GM19023 (cell line): Measurements from ENCODE around the gene LRSAM1.

Experiments used
- ATAC-seq: cut with Tn5 transposase; IDR thresholded peaks from one replicate; pipeline ENCODE4 v1.9.1; 2021; ENCODE audit warnings: mild to moderate bottlenecking, moderate library complexity; ENCODE audit not compliant: unreplicated experiment

The LRSAM1 gene

DNA sequence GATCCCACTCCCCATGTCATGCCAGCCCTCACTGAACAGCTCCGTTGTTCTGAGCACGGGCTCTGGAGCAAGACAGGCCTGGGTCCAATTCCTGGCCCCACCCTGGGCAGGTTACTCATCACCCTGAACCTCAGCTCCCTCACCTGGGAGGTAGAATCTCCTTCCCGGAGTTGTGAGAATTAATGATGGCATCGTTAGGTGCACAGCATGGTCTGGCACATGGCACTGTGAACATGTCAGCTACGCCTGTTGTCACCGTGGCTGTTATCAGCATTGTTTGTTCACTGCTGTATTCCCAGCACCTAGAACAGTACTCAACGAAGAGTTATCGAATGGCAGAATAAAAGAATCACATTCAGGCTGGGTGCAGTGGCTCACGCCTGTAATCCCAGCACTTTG lies 43.0 kb downstream of the LRSAM1 start:
- ATAC-seq: no peak

GRCh38 chr9:127495884-127496555 lies 44.7 kb downstream of the LRSAM1 start:
- no peak for ATAC-seq

DNA sequence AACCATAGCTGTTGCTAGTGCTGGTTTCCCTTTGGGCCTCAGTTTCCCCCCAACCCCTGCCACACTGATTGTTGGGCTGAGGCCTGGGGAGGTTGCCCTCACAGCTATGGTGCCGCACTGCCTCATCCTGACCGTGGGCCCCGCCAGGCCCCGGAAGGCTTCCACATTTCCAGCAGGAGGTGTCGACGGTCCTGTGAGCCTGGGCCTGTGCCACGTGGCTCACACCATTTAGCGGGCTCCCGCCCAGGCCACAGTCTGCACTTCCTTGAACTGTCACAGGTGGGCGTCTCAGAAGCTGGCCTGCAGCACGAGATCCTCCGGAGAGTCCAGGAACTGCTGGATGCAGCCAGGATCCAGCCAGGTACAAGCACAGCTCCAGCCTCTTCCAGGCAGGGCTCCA lies 45.7 kb downstream of the LRSAM1 start:
- no peak for ATAC-seq

- ATAC-seq: no peak
Observed at GRCh38 chr9:127497656-127498290, 46.5 kb downstream of the LRSAM1 start.

- ATAC-seq: no peak
Observed at GRCh38 chr9:127498298-127498697, 47.0 kb downstream of the LRSAM1 start.

DNA sequence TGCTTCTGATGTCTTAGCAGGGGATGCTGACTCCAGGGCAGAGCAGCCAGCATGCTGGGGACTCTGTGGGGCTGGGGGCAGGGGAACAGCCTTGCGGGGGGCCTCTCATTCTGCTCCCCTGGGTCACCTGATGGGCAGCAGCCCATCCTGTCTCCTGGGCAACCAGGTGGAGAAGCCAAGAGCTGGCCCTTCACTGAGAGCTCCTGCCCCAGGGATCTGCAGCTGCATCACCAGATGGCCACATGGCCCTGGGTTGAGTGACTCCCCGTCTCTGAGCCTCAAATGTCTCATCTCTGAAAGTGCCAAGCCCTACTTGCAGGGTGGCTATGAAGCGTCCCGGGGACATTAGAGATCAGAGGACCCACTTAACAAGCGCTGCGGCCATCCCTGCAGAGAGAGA lies 49.1 kb downstream of the LRSAM1 start:
- no peak for ATAC-seq

DNA sequence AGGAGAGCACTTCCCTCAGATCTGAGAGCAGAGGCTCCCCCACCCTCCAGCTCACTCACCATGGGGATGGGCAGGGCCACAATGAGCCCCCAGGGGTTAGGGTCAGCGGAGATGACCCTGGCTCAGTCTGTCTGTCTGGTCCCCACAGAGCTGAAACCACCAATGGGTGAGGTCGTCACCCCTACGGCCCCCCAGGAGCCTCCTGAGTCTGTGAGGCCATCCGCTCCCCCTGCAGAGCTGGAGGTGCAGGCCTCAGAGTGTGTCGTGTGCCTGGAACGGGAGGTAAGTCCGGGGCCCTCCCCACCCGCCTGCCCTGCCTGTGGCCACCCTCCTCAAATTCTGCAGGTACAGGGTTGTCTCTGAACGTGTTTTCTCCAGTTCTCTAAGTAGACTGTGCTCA lies 49.6 kb downstream of the LRSAM1 start:
- ATAC-seq: no peak

GRCh38 chr9:127501821-127502343 lies 50.6 kb downstream of the LRSAM1 start:
- ATAC-seq: no peak

DNA sequence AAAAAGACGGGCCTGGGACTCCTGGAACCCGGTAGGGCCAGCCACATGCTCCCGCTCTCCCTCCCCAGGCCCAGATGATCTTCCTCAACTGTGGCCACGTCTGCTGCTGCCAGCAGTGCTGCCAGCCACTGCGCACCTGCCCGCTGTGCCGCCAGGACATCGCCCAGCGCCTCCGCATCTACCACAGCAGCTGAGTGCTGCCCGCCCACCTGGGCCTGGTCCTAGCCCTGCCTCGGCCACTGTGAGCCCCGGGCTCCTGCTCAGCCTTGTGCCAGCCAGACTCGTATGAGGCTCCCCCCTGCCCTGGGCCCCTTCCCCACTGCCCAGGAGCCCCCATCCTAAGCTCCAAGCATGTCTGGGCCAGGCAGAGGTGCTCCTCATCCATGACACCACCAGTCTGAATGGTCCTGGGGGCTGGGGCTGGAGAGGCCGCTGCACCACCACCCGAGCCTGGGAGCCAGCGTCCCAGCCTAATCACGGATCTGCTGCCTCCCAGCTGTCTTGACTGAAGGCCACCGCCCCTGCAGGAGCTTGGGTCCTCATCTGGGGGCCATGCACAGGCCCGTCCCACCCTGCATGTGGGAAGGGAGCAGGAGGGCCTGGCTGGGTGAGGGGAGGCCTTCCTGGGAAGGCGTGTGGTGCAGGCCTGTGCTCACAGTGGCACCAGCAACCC lies 51.5 kb downstream of the LRSAM1 start:
- no peak for ATAC-seq

- no peak for ATAC-seq
Observed at GRCh38 chr9:127503379-127503921, 52.1 kb downstream of the LRSAM1 start.

- ATAC-seq: no peak
Observed at GRCh38 chr9:127503947-127504886, 52.9 kb downstream of the LRSAM1 start.

DNA sequence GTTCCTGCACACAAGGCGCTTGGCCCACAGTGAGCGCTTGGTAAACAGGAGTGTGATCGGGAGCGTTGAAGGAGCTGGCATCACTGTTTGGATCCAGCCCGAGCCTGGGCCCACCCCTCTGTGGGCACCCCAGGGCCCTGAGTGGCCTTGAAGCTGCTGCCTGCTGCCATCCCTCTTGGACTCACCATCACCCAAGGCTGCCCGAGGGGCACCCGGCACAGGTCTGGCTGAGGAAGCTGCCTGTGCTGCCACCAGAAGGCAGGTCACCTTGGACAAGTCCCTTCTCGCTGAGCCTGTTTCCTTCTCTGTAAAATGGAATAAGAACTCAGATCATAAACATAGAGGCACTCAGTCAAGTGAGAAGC lies 53.6 kb downstream of the LRSAM1 start:
- no peak for ATAC-seq

- no peak for ATAC-seq
Observed at GRCh38 chr9:127505396-127506116, 54.2 kb downstream of the LRSAM1 start.

- ATAC-seq: no peak
Observed at GRCh38 chr9:127506117-127506813, 55.0 kb downstream of the LRSAM1 start.

DNA sequence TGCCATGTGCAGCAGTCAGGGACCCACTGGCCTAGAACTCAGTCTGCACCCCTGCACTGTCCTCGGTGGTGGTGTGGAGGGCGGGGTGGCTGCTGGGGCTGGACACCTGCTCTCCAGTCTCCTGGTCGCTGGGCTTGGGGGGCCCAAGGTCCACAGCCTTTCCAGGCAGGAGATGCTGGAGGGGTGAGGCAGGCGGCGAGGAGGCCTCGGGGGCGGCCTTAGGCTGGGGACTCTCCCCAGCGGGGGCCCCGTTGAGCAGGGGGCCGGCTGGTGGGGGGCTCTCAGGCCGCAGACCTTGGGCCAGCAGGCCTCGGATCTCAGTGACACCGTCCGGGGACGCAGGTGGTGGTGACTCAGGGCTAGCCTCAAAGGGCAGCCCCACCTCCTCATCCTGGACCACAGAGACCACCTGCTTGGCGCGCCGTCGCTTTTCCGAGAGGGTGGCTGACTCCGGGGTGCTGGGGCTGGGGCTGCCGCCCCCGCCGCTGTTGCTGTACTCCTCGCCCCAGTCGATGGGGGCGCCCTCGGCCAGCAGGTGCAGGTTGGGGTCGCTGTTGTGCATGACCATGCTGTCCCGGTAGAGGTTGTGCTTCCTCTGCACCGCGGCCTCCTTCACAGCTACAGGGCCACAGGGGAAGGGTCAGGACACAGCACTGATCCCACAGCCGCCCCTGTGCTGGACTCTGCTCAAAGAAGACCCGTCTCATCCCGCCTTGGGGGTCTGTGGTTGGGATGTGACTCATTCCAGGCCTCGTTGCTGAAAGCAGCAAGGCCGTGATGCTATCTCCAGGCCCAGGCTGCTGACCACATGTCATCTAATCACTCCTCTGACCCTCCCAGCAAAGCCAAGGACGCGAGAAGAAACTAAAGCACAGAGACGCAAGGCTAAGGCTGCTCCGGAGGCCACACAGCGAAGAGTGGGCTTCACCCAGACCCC lies 55.8 kb downstream of the LRSAM1 start:
- ATAC-seq: no peak

DNA sequence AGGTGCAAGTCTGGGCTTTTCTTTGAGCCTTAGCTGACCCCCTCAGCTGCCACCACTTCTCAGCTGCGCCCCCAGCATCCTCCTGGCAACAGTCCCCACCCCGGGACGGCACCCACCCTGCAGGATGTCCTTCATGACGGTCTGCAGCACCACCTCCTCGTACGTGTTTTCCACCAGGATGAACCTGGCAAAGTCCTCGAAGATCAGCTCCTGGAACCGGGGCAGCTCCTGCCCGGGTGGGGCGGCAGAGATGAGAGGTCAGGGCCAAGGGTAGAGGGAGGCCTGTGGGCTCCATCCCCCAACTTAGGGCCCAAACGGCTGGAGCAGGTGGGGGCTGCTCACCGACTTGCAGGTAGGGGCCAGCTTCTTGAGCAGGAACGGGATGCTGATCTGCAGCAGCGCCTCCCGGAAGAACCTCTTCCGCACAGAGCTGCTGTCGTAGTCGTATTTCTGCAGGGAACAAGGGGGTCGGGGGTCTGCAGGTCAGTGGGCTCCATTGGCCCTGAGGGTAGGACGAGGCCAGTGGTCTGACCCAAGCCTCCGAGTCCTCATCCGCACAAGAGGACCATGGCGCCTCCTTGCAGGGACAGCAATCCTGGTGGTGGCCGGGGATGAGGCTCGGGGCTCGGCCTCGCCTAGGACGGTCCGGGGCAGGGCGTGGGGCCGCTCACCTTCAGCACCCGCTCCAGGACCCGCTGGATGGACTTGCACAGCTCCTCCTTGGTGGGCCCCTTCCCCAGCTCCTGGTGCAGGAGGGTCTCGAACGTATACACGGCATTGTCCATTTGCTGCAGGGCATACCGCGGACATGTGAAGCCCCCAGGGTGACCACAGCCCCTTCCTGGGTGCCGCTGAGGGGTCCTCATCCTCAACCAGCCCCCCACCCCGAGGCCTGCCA lies 56.7 kb downstream of the LRSAM1 start:
- no peak for ATAC-seq

- ATAC-seq: no peak
Observed at GRCh38 chr9:127508901-127509260, 57.6 kb downstream of the LRSAM1 start.
